HCT116 (cell line): ENCODE measurements around the gene SYN1. TPM values are rescaled to one million over a fixed set of nuclear protein-coding genes. Genes with fewer than 3 reads are reported as not detected.

Experiments
- ATAC-seq: fragments of 200-7000 bp; cut with Tn5 transposase; 2 replicates; pipeline ENCODE4 v1.9.1; 2020; ENCODE audit warnings: mild to moderate bottlenecking, moderate library complexity
- BruUV-seq: library from RNA; stranded (reverse); fragments of 400-500 nt; replicated peaks from 2 replicates; lab custom pipeline; 2021; lab: Mats Ljungman, UMichigan
- CTCF ChIA-PET: fragments of 300-600 bp; sonication (Branson Sonifier 250); formaldehyde crosslinking; loops from one replicate; lab custom pipeline; 2021; ENCODE audit warnings: antibody characterized with exemption; lab: Charles Lee
- POLR2A ChIA-PET: fragments of 300-600, 350-600 bp; sonication (Branson Sonifier 250); formaldehyde crosslinking; loops from one replicate; lab custom pipeline; 2021; ENCODE audit warnings: antibody characterized with exemption; lab: Charles Lee
- RAD21 ChIA-PET, 2 experiments: fragments of 300-600 bp; sonication (Branson Sonifier 250); formaldehyde crosslinking; loops; one replicate each; lab custom pipeline; 2023; ENCODE audit warnings: low total read pairs in 2 of 2; ENCODE audit not compliant: uncharacterized antibody in 2 of 2, unreplicated experiment in 2 of 2, low non-redundant PET in 1 of 2; lab: Charles Lee
- DNase-seq: peaks from one replicate; pipeline ENCODE4 v3.0.0-alpha.2; 2010; ENCODE audit warnings: low read depth, low spot score
- H2AFZ ChIP-seq: fragments of 200-600 bp; shearing (Covaris generic), sonication (generic); 2 replicates; pipeline ENCODE4 v1.6.1; 2017; ENCODE audit warnings: low read depth, mixed run types, mixed read lengths, antibody characterized with exemption, low read length; ENCODE audit not compliant: poor library complexity, severe bottlenecking
- H3K27ac ChIP-seq: 2 replicates; pipeline ENCODE4 v1.5.1; 2012; ENCODE audit warnings: low read depth, low read length
- H3K27me3 ChIP-seq: fragments of 200-600 bp; sonication (generic); 2 replicates; pipeline ENCODE4 v1.6.1; 2016; ENCODE audit warnings: mixed run types, low read length, mixed read lengths; ENCODE audit not compliant: insufficient read depth
- H3K36me3 ChIP-seq, 2 experiments: fragments of 200-500 bp in 1 of 2; fragments of 200-600 bp in 1 of 2; sonication (Bioruptor generic) in 1 of 2; sonication (generic) in 1 of 2; 2 replicates each; pipeline versions ENCODE4 v1.5.1 to v1.6.1; 2014 to 2016; ENCODE audit warnings: low read length in 2 of 2, inconsistent platforms in 1 of 2, mixed read lengths in 1 of 2, mixed run types in 1 of 2; ENCODE audit not compliant: insufficient read depth in 2 of 2, control insufficient read depth in 1 of 2
- H3K4me1 ChIP-seq, 2 experiments: fragments of 200-600 bp in 1 of 2; sonication (generic) in 1 of 2; 2 replicates each; pipeline versions ENCODE4 v1.5.1 to v1.6.1; 2012 to 2017; ENCODE audit warnings: low read length in 2 of 2, inconsistent platforms in 1 of 2, mild to moderate bottlenecking in 1 of 2, mixed read lengths in 1 of 2, mixed run types in 1 of 2, moderate library complexity in 1 of 2; ENCODE audit not compliant: insufficient read depth in 2 of 2, control insufficient read depth in 1 of 2
- H3K4me2 ChIP-seq: fragments of 200-600 bp; sonication (generic); 2 replicates; pipeline ENCODE4 v1.6.1; 2017; ENCODE audit warnings: mixed run types, low read length, mixed read lengths
- H3K4me3 ChIP-seq, 2 experiments: fragments of 200-600 bp in 1 of 2; sonication (generic) in 1 of 2; replicated peaks in 1 of 2; 2 replicates each; pipeline ENCODE4 v1.5.1; 2011 to 2016; ENCODE audit warnings: low read length in 2 of 2, control low read depth in 1 of 2, low read depth in 1 of 2, mild to moderate bottlenecking in 1 of 2, mixed read lengths in 1 of 2, mixed run types in 1 of 2
- H3K79me2 ChIP-seq: fragments of 200-600 bp; sonication (generic); 2 replicates; pipeline ENCODE4 v1.6.1; 2017; ENCODE audit warnings: mild to moderate bottlenecking, mixed run types, low read length, moderate library complexity, mixed read lengths; ENCODE audit not compliant: insufficient read depth
- H3K9ac ChIP-seq: fragments of 200-600 bp; sonication (generic); 2 replicates; pipeline ENCODE4 v1.6.1; 2016; ENCODE audit warnings: low read length, mixed read lengths
- H3K9me2 ChIP-seq: fragments of 200-600 bp; sonication (generic), shearing (Covaris generic); 2 replicates; pipeline ENCODE4 v1.6.1; 2017; ENCODE audit warnings: mixed run types, mild to moderate bottlenecking, moderate library complexity; ENCODE audit not compliant: insufficient read depth
- H3K9me3 ChIP-seq, 2 experiments: fragments of 200-500 bp in 1 of 2; fragments of 200-600 bp in 1 of 2; sonication (Bioruptor generic) in 1 of 2; sonication (generic) in 1 of 2; 2 replicates each; pipeline ENCODE4 v1.6.1; 2014 to 2017; ENCODE audit warnings: low read length in 2 of 2, mixed read lengths in 2 of 2, inconsistent platforms in 1 of 2, low read depth in 1 of 2, mild to moderate bottlenecking in 1 of 2, mixed run types in 1 of 2, moderate library complexity in 1 of 2; ENCODE audit not compliant: control insufficient read depth in 1 of 2, insufficient read depth in 1 of 2
- H4K20me1 ChIP-seq: fragments of 200-600 bp; sonication (generic), shearing (Covaris generic); 2 replicates; pipeline ENCODE4 v1.6.1; 2017; ENCODE audit warnings: mixed run types, mild to moderate bottlenecking, moderate library complexity; ENCODE audit not compliant: insufficient read depth
- CBX3 ChIP-seq: IDR thresholded peaks from 2 replicates; pipeline ENCODE4 v1.6.1; 2012; ENCODE audit warnings: low read depth
- EZH2phosphoT487 ChIP-seq: fragments of 200-600 bp; IDR thresholded peaks from 2 replicates; pipeline ENCODE4 v1.6.1; 2018; ENCODE audit warnings: antibody characterized with exemption, borderline replicate concordance
- FOSL1 ChIP-seq: IDR thresholded peaks from 2 replicates; pipeline ENCODE4 v1.6.1; 2012; ENCODE audit warnings: low read depth
- MAX ChIP-seq: IDR thresholded peaks from 2 replicates; pipeline ENCODE4 v1.6.1; 2012
- POLR2A ChIP-seq: IDR thresholded peaks from 2 replicates; pipeline ENCODE4 v1.7.0; 2011; ENCODE audit warnings: borderline replicate concordance; ENCODE audit not compliant: insufficient read depth, insufficient read length; ENCODE audit errors: extremely low read depth
- POLR2AphosphoS5 ChIP-seq: IDR thresholded peaks from 2 replicates; pipeline ENCODE4 v1.6.1; 2011; ENCODE audit warnings: mild to moderate bottlenecking, low read depth, low read length, moderate library complexity
- SRF ChIP-seq: IDR thresholded peaks from 2 replicates; pipeline ENCODE4 v1.6.1; 2012; ENCODE audit warnings: low read depth
- TCF7L2 ChIP-seq: IDR thresholded peaks from 2 replicates; pipeline ENCODE4 v1.7.0; 2011; ENCODE audit warnings: borderline replicate concordance, inconsistent platforms; ENCODE audit not compliant: insufficient read depth, insufficient read length; ENCODE audit errors: extremely low read depth
- ZBTB33 ChIP-seq: IDR thresholded peaks from 2 replicates; pipeline ENCODE4 v1.6.1; 2011; ENCODE audit warnings: mild to moderate bottlenecking, low read length, moderate library complexity; ENCODE audit not compliant: insufficient replicate concordance; ENCODE audit errors: extremely low read depth
- ZFX ChIP-seq: fragments of 450-650 bp; IDR thresholded peaks from 2 replicates; pipeline ENCODE4 v1.6.1; 2017
- intact Hi-C: fragments of 100-400 bp; cut with micrococcal nuclease; formaldehyde crosslinking; loops from 2 replicates; pipeline ENCODE4 v1.10.0; 2022
- total RNA-seq: library from RNA; stranded (reverse); gene quantifications from one replicate; pipeline ENCODE4 v1.2.1, GENCODE V29; 2021; ENCODE audit not compliant: unreplicated experiment

SYN1 gene
- total RNA-seq, 1 experiment from 2014 or later: 0.86 TPM

GRCh38 chrX:47651043-47651905 lies 31.6 kb upstream of the SYN1 start:
- TSS peak; percentile 41 for BruUV-seq
- intact Hi-C loops: no loop called here
- H3K9ac ChIP-seq: peak overlapping the region; percentile 57
- H2AFZ ChIP-seq: no peak overlapping the region
- H3K4me2 ChIP-seq: peak overlapping the region; percentile 83
- TF ChIP-seq POLR2AphosphoS5 (peak; percentile 45; the same call in 1 of the 2 replicates), EZH2phosphoT487 (no peak)
- no peaks in the 10 kb centered on the region for H3K9me3 ChIP-seq
- H3K4me3 ChIP-seq: peak overlapping the region; percentile 36 to 51
- peaks cover 10% of the 10 kb centered on the region in 2 experiments for H3K36me3 ChIP-seq
- ChIA-PET RAD21 (no interaction called here), POLR2A (no interaction called here), CTCF (no interaction called here)
- H3K4me1 ChIP-seq: peaks cover 8 to 20% of the 10 kb centered on the region in 2 experiments; a peak in 3 of 4 replicates
- no peaks in the 10 kb centered on the region for H3K27me3 ChIP-seq
- H3K27ac ChIP-seq: peak overlapping the region; percentile 61
- DNase-seq (no peak), ATAC-seq (peak; percentile 18)
- no peaks in the 10 kb centered on the region for H4K20me1 ChIP-seq
- H3K9me2 ChIP-seq: no peaks in the 10 kb centered on the region
- peaks cover 25% of the 10 kb centered on the region for H3K79me2 ChIP-seq

- ATAC-seq: peak; percentile 94
- peak within 1 kb of the TSS; percentile 82 for H3K9ac ChIP-seq
- no peaks in the 10 kb centered on the region for H3K9me3 ChIP-seq
- no peak within 1 kb of the TSS for H2AFZ ChIP-seq
- no peaks in the 10 kb centered on the region for H3K27me3 ChIP-seq
- H3K4me1 ChIP-seq: peaks cover 8 to 20% of the 10 kb centered on the region in 2 experiments; a peak in 3 of 4 replicates
- CTCF ChIA-PET: no interaction called here
- peak; percentile 93 for DNase-seq
- no peaks in the 10 kb centered on the region for H3K9me2 ChIP-seq
- peak within 1 kb of the TSS; percentile 71 to 80 for H3K4me3 ChIP-seq
- peaks cover 2 to 5% of the 10 kb centered on the region in 2 experiments; a peak in 3 of 4 replicates for H3K36me3 ChIP-seq
- H3K79me2 ChIP-seq: peaks cover 25% of the 10 kb centered on the region
- H3K27ac ChIP-seq: peak within 1 kb of the TSS; percentile 64
- H4K20me1 ChIP-seq: no peaks in the 10 kb centered on the region
- no TSS peak for BruUV-seq
- intact Hi-C loops: no loop called here
- peak within 1 kb of the TSS; percentile 83 for H3K4me2 ChIP-seq
- RAD21 ChIA-PET: interaction anchor here in 1 of 2 experiments (0.6 kb wide), 1 partner anchor 1513 kb away, joined by 4 read pairs; no protein-coding TSS in a partner anchor
- TF ChIP-seq CBX3 (no peak), ZBTB33 (no peak), FOSL1 (no peak), SRF (no peak), MAX (no peak), TCF7L2 (no peak), ZFX (peak; percentile 54), POLR2A (no peak)
- POLR2A ChIA-PET: no interaction called here
Observed at GRCh38 chrX:47650164-47651042, 30.7 kb upstream of the SYN1 start, which contains the start of gene ELK1. TSS of gene ELK1 (minus strand) at chrX:47650563. CDS start at chrX:47641441, 9,122 bp downstream.
